WTC11 (cell line): ENCODE results near the gene BCL2L11.

Experiments used
- CREB1 ChIP-seq: sonication (generic); formaldehyde crosslinking; IDR thresholded peaks from 2 replicates; pipeline ENCODE4 v1.8.0; 2023; ENCODE audit warnings: mild to moderate bottlenecking, missing genetic modification reagents
- CTCF ChIP-seq: fragments of 200-600 bp; IDR thresholded peaks from 2 replicates; pipeline ENCODE4 v1.8.0; 2022; ENCODE audit warnings: antibody characterized with exemption
- ESRRA ChIP-seq: sonication (generic); formaldehyde crosslinking; IDR thresholded peaks from 2 replicates; pipeline ENCODE4 v1.8.1; 2022; ENCODE audit warnings: mild to moderate bottlenecking, missing genetic modification reagents, borderline replicate concordance
- JUN ChIP-seq: sonication (generic); formaldehyde crosslinking; IDR thresholded peaks from 2 replicates; pipeline ENCODE4 v1.8.0; 2023; ENCODE audit warnings: mild to moderate bottlenecking, missing genetic modification reagents
- KAT7 ChIP-seq: sonication (generic); formaldehyde crosslinking; IDR thresholded peaks from 2 replicates; pipeline ENCODE4 v1.8.1; 2023; ENCODE audit warnings: missing genetic modification reagents, mild to moderate bottlenecking, borderline replicate concordance
- MAX ChIP-seq: sonication (generic); formaldehyde crosslinking; IDR thresholded peaks from 2 replicates; pipeline ENCODE4 v1.8.0; 2022; ENCODE audit warnings: mild to moderate bottlenecking, missing genetic modification reagents
- TF ChIP-seq, protein P1 (sequence below): sonication (generic); formaldehyde crosslinking; IDR thresholded peaks from 2 replicates; pipeline ENCODE4 v1.8.0; 2022; ENCODE audit warnings: mild to moderate bottlenecking, missing genetic modification reagents
- TF ChIP-seq, protein P2 (sequence below): sonication (generic); formaldehyde crosslinking; conservative IDR thresholded peaks from 2 replicates; pipeline ENCODE4 v1.8.1; 2022; ENCODE audit warnings: mild to moderate bottlenecking, missing genetic modification reagents
- TF ChIP-seq, protein P3 (sequence below): sonication (generic); formaldehyde crosslinking; IDR thresholded peaks from 2 replicates; pipeline ENCODE4 v1.8.1; 2023; ENCODE audit warnings: mild to moderate bottlenecking, moderate library complexity, missing genetic modification reagents

DNA sequence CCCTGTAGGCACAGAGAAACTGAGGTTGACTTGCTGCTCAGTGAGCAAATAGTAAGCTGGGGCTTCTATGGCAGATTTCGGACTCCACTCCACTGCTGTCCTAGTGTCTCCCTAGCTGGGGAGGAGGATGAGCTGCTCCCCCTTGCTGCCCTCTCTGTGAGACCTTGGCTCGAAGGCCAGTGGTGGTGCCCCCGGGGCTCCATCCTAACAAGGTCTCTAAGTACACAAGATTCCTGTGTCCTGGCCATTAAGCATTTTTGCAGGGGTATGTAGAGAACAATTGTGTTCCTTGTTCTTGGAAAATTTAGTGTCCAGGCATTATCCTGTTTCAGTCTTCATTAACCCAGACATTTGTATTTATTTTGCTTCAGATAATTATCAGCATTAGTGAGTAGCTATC, 21.3 kb upstream of the BCL2L11 start:
- TF ChIP-seq, protein P1, sequence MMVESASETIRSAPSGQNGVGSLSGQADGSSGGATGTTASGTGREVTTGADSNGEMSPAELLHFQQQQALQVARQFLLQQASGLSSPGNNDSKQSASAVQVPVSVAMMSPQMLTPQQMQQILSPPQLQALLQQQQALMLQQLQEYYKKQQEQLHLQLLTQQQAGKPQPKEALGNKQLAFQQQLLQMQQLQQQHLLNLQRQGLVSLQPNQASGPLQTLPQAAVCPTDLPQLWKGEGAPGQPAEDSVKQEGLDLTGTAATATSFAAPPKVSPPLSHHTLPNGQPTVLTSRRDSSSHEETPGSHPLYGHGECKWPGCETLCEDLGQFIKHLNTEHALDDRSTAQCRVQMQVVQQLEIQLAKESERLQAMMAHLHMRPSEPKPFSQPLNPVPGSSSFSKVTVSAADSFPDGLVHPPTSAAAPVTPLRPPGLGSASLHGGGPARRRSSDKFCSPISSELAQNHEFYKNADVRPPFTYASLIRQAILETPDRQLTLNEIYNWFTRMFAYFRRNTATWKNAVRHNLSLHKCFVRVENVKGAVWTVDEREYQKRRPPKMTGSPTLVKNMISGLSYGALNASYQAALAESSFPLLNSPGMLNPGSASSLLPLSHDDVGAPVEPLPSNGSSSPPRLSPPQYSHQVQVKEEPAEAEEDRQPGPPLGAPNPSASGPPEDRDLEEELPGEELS (CRISPR knock-in tag): no peak
- no peak for TF ChIP-seq ESRRA
- TF ChIP-seq, protein P2, sequence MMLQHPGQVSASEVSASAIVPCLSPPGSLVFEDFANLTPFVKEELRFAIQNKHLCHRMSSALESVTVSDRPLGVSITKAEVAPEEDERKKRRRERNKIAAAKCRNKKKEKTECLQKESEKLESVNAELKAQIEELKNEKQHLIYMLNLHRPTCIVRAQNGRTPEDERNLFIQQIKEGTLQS (CRISPR knock-in tag): no peak
- no peak for TF ChIP-seq CREB1
- TF ChIP-seq CTCF: no peak
- no peak for TF ChIP-seq JUN (CRISPR knock-in tag)
- TF ChIP-seq, protein P3, sequence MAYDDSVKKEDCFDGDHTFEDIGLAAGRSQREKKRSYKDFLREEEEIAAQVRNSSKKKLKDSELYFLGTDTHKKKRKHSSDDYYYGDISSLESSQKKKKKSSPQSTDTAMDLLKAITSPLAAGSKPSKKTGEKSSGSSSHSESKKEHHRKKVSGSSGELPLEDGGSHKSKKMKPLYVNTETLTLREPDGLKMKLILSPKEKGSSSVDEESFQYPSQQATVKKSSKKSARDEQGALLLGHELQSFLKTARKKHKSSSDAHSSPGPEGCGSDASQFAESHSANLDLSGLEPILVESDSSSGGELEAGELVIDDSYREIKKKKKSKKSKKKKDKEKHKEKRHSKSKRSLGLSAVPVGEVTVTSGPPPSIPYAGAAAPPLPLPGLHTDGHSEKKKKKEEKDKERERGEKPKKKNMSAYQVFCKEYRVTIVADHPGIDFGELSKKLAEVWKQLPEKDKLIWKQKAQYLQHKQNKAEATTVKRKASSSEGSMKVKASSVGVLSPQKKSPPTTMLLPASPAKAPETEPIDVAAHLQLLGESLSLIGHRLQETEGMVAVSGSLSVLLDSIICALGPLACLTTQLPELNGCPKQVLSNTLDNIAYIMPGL (CRISPR knock-in tag): no peak
- no peak for TF ChIP-seq KAT7 (CRISPR knock-in tag)
- TF ChIP-seq MAX: no peak
